Adrenal gland (tissue), 12 donors: ENCODE results near the gene SCFD1. TPM values are rescaled to one million over a fixed set of nuclear protein-coding genes. Genes with fewer than 3 reads are reported as not detected.

Experiments used
- DNase-seq, 7 donors: peaks; one replicate each; pipeline ENCODE4 v3.0.0-alpha.2; 2019 to 2020
- H3K27ac ChIP-seq, 5 donors: fragments of 200-600 bp; sonication (generic) in 4 of 5; 1 replicate in 3 of 5; 2 replicates in 2 of 5; pipeline versions ENCODE4 v1.5.1 to v1.8.0; 2016 to 2020; ENCODE audit warnings: mild to moderate bottlenecking in 1 of 5
- H3K27me3 ChIP-seq: fragments of 200-600 bp; 2 replicates; pipeline ENCODE4 v1.8.0; 2021
- H3K36me3 ChIP-seq, 2 donors: fragments of 200-600 bp; replicated peaks in 1 of 2; 1 replicate in 1 of 2; 2 replicates in 1 of 2; pipeline versions ENCODE4 v1.5.1 to v1.8.0; 2018 to 2022
- H3K4me1 ChIP-seq, 2 donors: fragments of 200-600 bp; replicated peaks in 1 of 2; 1 replicate in 1 of 2; 2 replicates in 1 of 2; pipeline versions ENCODE4 v1.5.1 to v1.8.0; 2018 to 2021
- H3K4me3 ChIP-seq, 4 donors: fragments of 200-600 bp; sonication (generic) in 3 of 4; one replicate each; pipeline ENCODE4 v1.5.1; 2016 to 2018
- H3K9me3 ChIP-seq, 3 donors: fragments of 200-600 bp; sonication (generic) in 1 of 3; replicated peaks in 1 of 3; 1 replicate in 2 of 3; 2 replicates in 1 of 3; pipeline versions ENCODE4 v1.5.1 to v1.8.0; 2016 to 2021
- CTCF ChIP-seq, 6 experiments: fragments of 450-650 bp in 4 of 6; fragments of 200-600 bp in 2 of 6; sonication (generic) in 1 of 6; IDR thresholded peaks; 1 replicate in 5 of 6; 2 replicates in 1 of 6; pipeline versions ENCODE4 v1.5.1 to v1.8.0; 2016 to 2021; ENCODE audit warnings: antibody characterized with exemption in 6 of 6, mild to moderate bottlenecking in 2 of 6, moderate library complexity in 1 of 6
- POLR2A ChIP-seq, 2 donors: fragments of 450-650 bp; IDR thresholded peaks; one replicate each; pipeline ENCODE4 v1.6.1; 2017; ENCODE audit warnings: antibody characterized with exemption in 2 of 2, mild to moderate bottlenecking in 2 of 2, moderate library complexity in 1 of 2
- WGBS, 4 donors: extraction: QIAGEN DNeasy Blood & Tissue Kit in 2 of 4; methylation state at CpG; one replicate each; pipeline versions ENCODE4 v1.1.5 to v1.1.7; 2013 to 2017; 5-methylcytosine and 5-hydroxymethylcytosine counted together
- intact Hi-C, 2 donors: fragments of 100-400 bp; cut with DNase I; formaldehyde crosslinking; loops; one replicate each; pipeline versions ENCODE4 v1.14.1 to v1.15.0; 2022 to 2023
- polyA plus RNA-seq, 3 donors: library from polyadenylated mRNA; stranded (reverse); fragments of 200-250 nt in 2 of 3; fragments of 350-450 nt in 1 of 3; fragmentation: Illumina TruSeq in 1 of 3; extraction: RNeasy Lipid Tissue Mini Kit (QIAGEN cat#74804) in 1 of 3; gene quantifications; one replicate each; pipeline ENCODE4 v1.2.3, GENCODE V29; 2013 to 2014
- total RNA-seq, 9 donors: library from RNA; depleted of rRNA in 4 of 9; stranded (reverse); fragments of >200 nt in 4 of 9; fragments of 120-200 nt in 1 of 9; fragmentation: NEBNext Ultra II Directional in 1 of 9; extraction: Animal tissue kit (Norgen Biotek cat#: 25700) in 1 of 9; gene quantifications; one replicate each; pipeline versions ENCODE4 v1.1.0 to v1.2.4, GENCODE V29; 2013 to 2023
- donor health status: healthy with polysubstance abuse.
- donor health status: Bipolar disorder and iron deficiency.
- donor health status: DM: yes; HTN: yes; CAD: no.
- donor health status: DM: no; HTN: no; CAD: no.
- donor health status: DM: no; HTN: no; CAD: no.
- donor health status: DM: yes; HTN: yes; CAD: no.

Gene SCFD1
- total and polyA plus RNA-seq, 12 donors, result 22.9 to 147 (median 77.7) TPM

DNA sequence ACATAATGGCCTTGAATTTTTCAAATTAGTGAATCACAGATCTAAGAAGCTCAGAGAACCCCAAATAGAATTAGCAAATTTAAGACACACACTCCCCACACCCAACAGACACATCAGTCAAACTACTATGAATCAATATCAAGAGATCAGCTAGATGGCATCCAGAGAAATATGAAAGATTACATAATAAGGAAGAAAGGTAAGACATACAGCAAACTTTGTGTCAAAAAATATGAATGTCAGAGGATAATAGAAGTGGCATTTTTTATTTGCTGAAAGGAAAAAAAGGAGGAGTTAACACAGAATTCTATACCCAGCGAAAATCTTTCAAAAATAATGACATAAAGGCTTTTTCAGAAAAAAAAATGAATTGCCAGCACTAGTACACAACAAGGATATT, 141.8 kb downstream of the SCFD1 start:
- Histone ChIP-seq H3K9me3 (peaks cover 0 to 8% (median 6%) of the 10 kb centered on the region in 3 donors), H3K27ac (no peak overlapping the region), H3K36me3 (no peaks in the 10 kb centered on the region), H3K4me3 (no peak overlapping the region), H3K27me3 (no peaks in the 10 kb centered on the region), H3K4me1 (no peaks in the 10 kb centered on the region)
- no peak for DNase-seq
- WGBS, 4 donors, result 26 to 50% (median 43%) methylated on average over 1 of the region's 1 CpG
- TF ChIP-seq CTCF (IDR thresholded peaks at IDR 0.05) (no peak), POLR2A (IDR thresholded peaks at IDR 0.05) (no peak)
- intact Hi-C loops, result no loop called here

DNA sequence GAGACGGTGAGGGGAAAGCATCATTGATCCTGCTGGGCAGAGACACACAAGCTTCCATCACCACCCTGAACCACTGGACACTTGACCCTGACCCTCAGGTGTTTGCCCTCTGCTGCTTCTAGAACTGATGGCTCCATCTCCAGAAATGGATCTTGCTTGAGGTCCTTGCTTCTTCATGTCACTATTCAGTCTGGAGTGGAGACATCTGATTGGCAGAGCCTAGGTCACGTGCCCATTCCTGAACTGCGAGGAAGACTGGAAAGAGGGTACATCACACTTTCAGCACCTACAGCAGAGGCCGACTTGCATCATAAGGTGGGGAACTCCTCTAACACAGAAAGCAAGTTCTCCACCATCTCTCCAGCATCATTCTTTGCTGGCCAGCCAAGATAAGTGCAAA, 145.5 kb downstream of the SCFD1 start:
- TF ChIP-seq CTCF (IDR thresholded peaks at IDR 0.05), result no peak
- no peak for TF ChIP-seq POLR2A (IDR thresholded peaks at IDR 0.05)
- Histone ChIP-seq H3K9me3 (peaks cover 0 to 8% (median 6%) of the 10 kb centered on the region in 3 donors), H3K27me3 (no peaks in the 10 kb centered on the region), H3K4me1 (no peaks in the 10 kb centered on the region), H3K4me3 (no peak overlapping the region), H3K27ac (no peak overlapping the region), H3K36me3 (no peaks in the 10 kb centered on the region)
- DNase-seq, result no peak
- intact Hi-C loops, result no loop called here
- WGBS, 4 donors, result 82 to 100% (median 90%) methylated on average over 4 of the region's 4 CpGs

DNA sequence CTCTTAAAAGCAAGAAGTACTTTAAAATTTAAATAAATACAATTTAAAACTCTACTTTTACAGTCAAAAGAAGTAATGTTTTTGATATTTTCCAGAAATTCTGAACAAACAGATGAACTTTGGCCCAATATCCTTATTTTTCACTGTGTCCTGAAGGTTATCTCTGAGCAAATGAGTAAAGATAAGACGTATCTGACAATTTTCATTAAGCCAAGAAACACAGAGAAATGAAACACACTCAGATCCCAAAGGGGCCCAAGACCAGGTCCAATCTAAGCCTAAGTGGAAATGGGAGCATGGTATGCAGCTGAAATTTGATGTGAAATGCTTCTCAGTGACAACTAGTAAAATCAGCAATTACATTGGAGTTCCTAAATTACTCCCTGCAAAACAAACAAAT, 146.7 kb downstream of the SCFD1 start:
- Histone ChIP-seq H3K4me3 (no peak overlapping the region), H3K27me3 (no peaks in the 10 kb centered on the region), H3K36me3 (no peaks in the 10 kb centered on the region), H3K4me1 (no peaks in the 10 kb centered on the region), H3K9me3 (peaks cover 0 to 8% (median 6%) of the 10 kb centered on the region in 3 donors), H3K27ac (no peak overlapping the region)
- TF ChIP-seq POLR2A (IDR thresholded peaks at IDR 0.05) (no peak), CTCF (IDR thresholded peaks at IDR 0.05) (no peak)
- intact Hi-C loops, result no loop called here
- 20 to 31% (median 27%) methylated on average over 1 of the region's 1 CpG for WGBS, 4 donors
- no peak for DNase-seq

DNA sequence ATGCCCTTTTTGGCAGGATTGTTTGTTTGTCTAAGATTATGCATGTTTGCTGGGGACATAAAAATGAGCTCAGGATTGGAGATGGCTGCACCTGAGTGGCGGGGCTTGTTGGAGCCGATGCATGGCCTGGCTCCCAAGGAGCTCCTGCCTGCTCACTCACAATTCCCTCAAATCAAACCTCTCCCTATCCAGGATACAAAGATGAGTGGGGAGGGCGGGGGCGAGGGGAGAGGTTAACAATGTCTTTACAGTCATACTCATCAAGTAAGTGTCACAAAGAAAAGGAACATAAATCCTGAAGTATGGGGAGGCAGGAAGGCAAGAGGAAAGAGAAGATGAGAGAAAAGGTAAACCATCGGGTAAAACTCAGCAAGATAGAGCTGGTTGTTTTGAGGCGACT, 148.3 kb downstream of the SCFD1 start:
- H3K4me1 ChIP-seq, result no peaks in the 10 kb centered on the region
- no peaks in the 10 kb centered on the region for H3K9me3 ChIP-seq
- intact Hi-C loops, result no loop called here
- no peak overlapping the region for H3K4me3 ChIP-seq
- no peak overlapping the region for H3K27ac ChIP-seq
- H3K36me3 ChIP-seq, result no peaks in the 10 kb centered on the region
- WGBS, 4 donors, result 68 to 87% (median 76%) methylated on average over 6 of the region's 6 CpGs
- no peak for TF ChIP-seq CTCF (IDR thresholded peaks at IDR 0.05)
- no peak for TF ChIP-seq POLR2A (IDR thresholded peaks at IDR 0.05)
- no peak for DNase-seq
- H3K27me3 ChIP-seq, result no peaks in the 10 kb centered on the region
